K562 (cell line): ENCODE measurements around the gene IL15RA. TPM values are rescaled to one million over a fixed set of nuclear protein-coding genes. Genes with fewer than 3 reads are reported as not detected.

Experiments used
- HNRNPLL ChIP-seq: fragments of 200-400 bp; formaldehyde crosslinking; IDR thresholded peaks from 2 replicates; pipeline ENCODE4 v1.6.1; 2017; ENCODE audit warnings: low read length, low read depth, mild to moderate bottlenecking; ENCODE audit not compliant: poor library complexity, severe bottlenecking
- KLF1 ChIP-seq: fragments of 450-650 bp; IDR thresholded peaks from 2 replicates; pipeline ENCODE4 v1.6.1; 2016; ENCODE audit warnings: missing genetic modification characterization, missing compliant biosample characterization
- MTA2 ChIP-seq: fragments of 450-650 bp; IDR thresholded peaks from 2 replicates; pipeline ENCODE4 v1.6.1; 2016; ENCODE audit warnings: low read depth
- POLR2B ChIP-seq: fragments of 450-650 bp; IDR thresholded peaks from 2 replicates; pipeline ENCODE4 v1.6.1; 2018; ENCODE audit warnings: low read depth; ENCODE audit not compliant: partially characterized antibody
- SMAD1 ChIP-seq: fragments of 150-350 bp; IDR thresholded peaks from 2 replicates; pipeline ENCODE4 v1.6.1; 2014; ENCODE audit warnings: low read length, low read depth; ENCODE audit not compliant: partially characterized antibody
- TCF3 ChIP-seq: sonication (generic); formaldehyde crosslinking; IDR thresholded peaks from 2 replicates; pipeline ENCODE4 v1.4.0; 2020; ENCODE audit warnings: mild to moderate bottlenecking, missing genetic modification reagents
- XRCC4 ChIP-seq: IDR thresholded peaks from one replicate; pipeline ENCODE4 v1.6.1; 2011; ENCODE audit not compliant: insufficient read depth, insufficient read length; ENCODE audit errors: extremely low read depth
- ZNF253 ChIP-seq: fragments of 250-450 bp; sonication (Bioruptor Pico); conservative IDR thresholded peaks from 2 replicates; pipeline ENCODE4 v1.6.1; 2021; ENCODE audit warnings: mild to moderate bottlenecking
- polyA plus RNA-seq, 8 experiments: library from polyadenylated mRNA; depleted of rRNA in 4 of 8; stranded (reverse) in 5 of 8; unstranded in 3 of 8; fragments of >200 nt; fragmentation: Nextera tagmentation in 2 of 8; fragmentation: Illumina TruSeq in 1 of 8; extraction: Ambion mirVana in 2 of 8; extraction: Trizol in 1 of 8; gene quantifications; 2 replicates each; pipeline versions ENCODE4 v1.2.1 to v1.2.3, GENCODE V29; 2011 to 2014; ENCODE audit warnings: inconsistent platforms in 1 of 8, missing spikeins in 1 of 8
- total RNA-seq, 7 experiments: library from RNA; depleted of rRNA in 6 of 7; stranded (reverse); fragments of >200 nt in 6 of 7; fragmentation: Illumina TruSeq in 2 of 7; extraction: Trizol in 2 of 7; gene quantifications; 2 replicates each; pipeline versions ENCODE4 v1.2.1 to v1.2.3, GENCODE V29; 2011 to 2021; ENCODE audit warnings: low replicate concordance in 1 of 7
- TF ChIP-seq, protein P1 (sequence below): fragments of 250-450 bp; sonication (Bioruptor Pico); IDR thresholded peaks from 2 replicates; pipeline ENCODE4 v1.9.0; 2021; ENCODE audit warnings: mild to moderate bottlenecking, inconsistent platforms
- TF ChIP-seq, protein P2 (sequence below): sonication (generic); formaldehyde crosslinking; IDR thresholded peaks from 2 replicates; pipeline ENCODE4 v1.5.0; 2020; ENCODE audit warnings: missing genetic modification reagents
- TF ChIP-seq, protein P3 (sequence below): IDR thresholded peaks from 2 replicates; pipeline ENCODE4 v1.6.1; 2012; ENCODE audit warnings: low read depth, low read length, improper control_type of control experiment, borderline replicate concordance
- TF ChIP-seq, protein P4 (sequence below): fragments of 450-650 bp; IDR thresholded peaks from 2 replicates; pipeline ENCODE4 v1.6.1; 2016; ENCODE audit warnings: borderline replicate concordance
- TF ChIP-seq, protein P5 (sequence below): fragments of 250-450 bp; sonication (Bioruptor Pico); IDR thresholded peaks from 2 replicates; pipeline ENCODE4 v1.9.0; 2021; ENCODE audit warnings: mild to moderate bottlenecking
- TF ChIP-seq, protein P6 (sequence below): fragments of 250-450 bp; sonication (Bioruptor Pico); IDR thresholded peaks from 2 replicates; pipeline ENCODE4 v1.8.0; 2022; ENCODE audit warnings: inconsistent platforms

Gene IL15RA
- total and polyA plus RNA-seq, 9 of the 15 experiments (the other 6 are each of a cell fraction or from before 2014, with no cell fraction given), result 1.2 to 11.7 (median 8.0) TPM

DNA sequence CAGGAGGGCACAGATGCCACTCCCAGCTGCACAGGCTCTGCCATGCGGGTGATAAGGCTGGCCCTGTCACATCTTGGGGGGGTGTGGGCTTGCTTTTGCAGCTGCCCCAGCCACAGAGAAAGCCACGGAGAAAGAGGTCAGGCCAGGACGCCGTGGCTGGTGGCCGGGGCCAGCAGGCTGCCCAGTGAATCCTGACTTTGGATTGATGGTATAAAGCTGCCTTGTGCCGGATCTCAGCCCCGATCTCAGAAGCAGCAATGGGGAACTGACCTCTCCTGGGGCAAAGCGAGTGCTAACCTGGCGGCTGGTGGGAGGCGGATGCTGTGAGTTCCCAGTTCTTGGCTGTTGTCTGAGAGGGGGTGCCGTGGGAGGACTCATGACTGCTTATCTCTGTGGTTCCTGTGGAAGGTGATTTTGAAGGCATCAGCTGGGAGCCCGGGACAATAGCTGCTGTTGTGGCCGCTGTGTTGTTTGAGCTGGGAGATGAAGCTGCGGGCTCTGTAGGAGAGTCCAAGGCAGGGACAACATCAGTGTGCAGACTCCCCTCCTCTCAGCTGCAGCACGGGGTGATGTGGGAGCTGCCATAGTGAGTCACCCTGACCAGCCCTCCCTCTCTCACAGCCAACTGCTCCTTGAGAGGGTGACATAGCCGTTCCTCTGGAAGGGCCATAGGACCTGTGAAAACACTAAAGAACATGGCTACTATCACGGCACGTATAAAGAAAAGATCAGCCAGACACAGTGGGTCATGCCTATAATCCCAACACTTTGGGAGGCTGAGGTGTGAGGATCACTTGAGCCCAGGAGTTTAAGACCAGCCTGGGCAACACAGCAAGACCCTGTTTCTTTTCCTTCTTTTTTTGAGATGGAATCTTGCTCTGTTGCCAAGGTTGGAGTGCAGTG lies 17.0 kb downstream of the IL15RA start (continued):
- no peak for TF ChIP-seq SMAD1
- TF ChIP-seq, protein P1, sequence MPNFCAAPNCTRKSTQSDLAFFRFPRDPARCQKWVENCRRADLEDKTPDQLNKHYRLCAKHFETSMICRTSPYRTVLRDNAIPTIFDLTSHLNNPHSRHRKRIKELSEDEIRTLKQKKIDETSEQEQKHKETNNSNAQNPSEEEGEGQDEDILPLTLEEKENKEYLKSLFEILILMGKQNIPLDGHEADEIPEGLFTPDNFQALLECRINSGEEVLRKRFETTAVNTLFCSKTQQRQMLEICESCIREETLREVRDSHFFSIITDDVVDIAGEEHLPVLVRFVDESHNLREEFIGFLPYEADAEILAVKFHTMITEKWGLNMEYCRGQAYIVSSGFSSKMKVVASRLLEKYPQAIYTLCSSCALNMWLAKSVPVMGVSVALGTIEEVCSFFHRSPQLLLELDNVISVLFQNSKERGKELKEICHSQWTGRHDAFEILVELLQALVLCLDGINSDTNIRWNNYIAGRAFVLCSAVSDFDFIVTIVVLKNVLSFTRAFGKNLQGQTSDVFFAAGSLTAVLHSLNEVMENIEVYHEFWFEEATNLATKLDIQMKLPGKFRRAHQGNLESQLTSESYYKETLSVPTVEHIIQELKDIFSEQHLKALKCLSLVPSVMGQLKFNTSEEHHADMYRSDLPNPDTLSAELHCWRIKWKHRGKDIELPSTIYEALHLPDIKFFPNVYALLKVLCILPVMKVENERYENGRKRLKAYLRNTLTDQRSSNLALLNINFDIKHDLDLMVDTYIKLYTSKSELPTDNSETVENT (CRISPR knock-in tag), result no peak
- no peak for TF ChIP-seq XRCC4
- TF ChIP-seq, protein P2, sequence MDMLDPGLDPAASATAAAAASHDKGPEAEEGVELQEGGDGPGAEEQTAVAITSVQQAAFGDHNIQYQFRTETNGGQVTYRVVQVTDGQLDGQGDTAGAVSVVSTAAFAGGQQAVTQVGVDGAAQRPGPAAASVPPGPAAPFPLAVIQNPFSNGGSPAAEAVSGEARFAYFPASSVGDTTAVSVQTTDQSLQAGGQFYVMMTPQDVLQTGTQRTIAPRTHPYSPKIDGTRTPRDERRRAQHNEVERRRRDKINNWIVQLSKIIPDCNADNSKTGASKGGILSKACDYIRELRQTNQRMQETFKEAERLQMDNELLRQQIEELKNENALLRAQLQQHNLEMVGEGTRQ (CRISPR knock-in tag), result no peak
- TF ChIP-seq, protein P3, sequence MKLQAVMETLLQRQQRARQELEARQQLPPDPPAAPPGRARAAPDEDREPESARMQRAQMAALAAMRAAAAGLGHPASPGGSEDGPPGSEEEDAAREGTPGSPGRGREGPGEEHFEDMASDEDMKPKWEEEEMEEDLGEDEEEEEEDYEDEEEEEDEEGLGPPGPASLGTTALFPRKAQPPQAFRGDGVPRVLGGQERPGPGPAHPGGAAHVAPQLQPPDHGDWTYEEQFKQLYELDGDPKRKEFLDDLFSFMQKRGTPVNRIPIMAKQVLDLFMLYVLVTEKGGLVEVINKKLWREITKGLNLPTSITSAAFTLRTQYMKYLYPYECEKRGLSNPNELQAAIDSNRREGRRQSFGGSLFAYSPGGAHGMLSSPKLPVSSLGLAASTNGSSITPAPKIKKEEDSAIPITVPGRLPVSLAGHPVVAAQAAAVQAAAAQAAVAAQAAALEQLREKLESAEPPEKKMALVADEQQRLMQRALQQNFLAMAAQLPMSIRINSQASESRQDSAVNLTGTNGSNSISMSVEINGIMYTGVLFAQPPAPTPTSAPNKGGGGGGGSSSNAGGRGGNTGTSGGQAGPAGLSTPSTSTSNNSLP, result no peak
- TF ChIP-seq, protein P4, sequence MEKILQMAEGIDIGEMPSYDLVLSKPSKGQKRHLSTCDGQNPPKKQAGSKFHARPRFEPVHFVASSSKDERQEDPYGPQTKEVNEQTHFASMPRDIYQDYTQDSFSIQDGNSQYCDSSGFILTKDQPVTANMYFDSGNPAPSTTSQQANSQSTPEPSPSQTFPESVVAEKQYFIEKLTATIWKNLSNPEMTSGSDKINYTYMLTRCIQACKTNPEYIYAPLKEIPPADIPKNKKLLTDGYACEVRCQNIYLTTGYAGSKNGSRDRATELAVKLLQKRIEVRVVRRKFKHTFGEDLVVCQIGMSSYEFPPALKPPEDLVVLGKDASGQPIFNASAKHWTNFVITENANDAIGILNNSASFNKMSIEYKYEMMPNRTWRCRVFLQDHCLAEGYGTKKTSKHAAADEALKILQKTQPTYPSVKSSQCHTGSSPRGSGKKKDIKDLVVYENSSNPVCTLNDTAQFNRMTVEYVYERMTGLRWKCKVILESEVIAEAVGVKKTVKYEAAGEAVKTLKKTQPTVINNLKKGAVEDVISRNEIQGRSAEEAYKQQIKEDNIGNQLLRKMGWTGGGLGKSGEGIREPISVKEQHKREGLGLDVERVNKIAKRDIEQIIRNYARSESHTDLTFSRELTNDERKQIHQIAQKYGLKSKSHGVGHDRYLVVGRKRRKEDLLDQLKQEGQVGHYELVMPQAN, result no peak
- TF ChIP-seq, protein P5, sequence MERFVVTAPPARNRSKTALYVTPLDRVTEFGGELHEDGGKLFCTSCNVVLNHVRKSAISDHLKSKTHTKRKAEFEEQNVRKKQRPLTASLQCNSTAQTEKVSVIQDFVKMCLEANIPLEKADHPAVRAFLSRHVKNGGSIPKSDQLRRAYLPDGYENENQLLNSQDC (CRISPR knock-in tag), result no peak
- TF ChIP-seq, protein P6, sequence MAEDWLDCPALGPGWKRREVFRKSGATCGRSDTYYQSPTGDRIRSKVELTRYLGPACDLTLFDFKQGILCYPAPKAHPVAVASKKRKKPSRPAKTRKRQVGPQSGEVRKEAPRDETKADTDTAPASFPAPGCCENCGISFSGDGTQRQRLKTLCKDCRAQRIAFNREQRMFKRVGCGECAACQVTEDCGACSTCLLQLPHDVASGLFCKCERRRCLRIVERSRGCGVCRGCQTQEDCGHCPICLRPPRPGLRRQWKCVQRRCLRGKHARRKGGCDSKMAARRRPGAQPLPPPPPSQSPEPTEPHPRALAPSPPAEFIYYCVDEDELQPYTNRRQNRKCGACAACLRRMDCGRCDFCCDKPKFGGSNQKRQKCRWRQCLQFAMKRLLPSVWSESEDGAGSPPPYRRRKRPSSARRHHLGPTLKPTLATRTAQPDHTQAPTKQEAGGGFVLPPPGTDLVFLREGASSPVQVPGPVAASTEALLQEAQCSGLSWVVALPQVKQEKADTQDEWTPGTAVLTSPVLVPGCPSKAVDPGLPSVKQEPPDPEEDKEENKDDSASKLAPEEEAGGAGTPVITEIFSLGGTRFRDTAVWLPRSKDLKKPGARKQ, result no peak
- no peak for TF ChIP-seq MTA2
- TF ChIP-seq ZNF253 (CRISPR knock-in tag), result no peak
- TF ChIP-seq KLF1 (tag), result no peak
- no peak for TF ChIP-seq POLR2B
- TF ChIP-seq HNRNPLL, result no peak
- TF ChIP-seq TCF3, result peak; percentile 66
